GM23248 (cell line): Measurements from ENCODE around the gene KIF1B.

ENCODE experiments used
- EZH2 ChIP-seq: fragments of 200-600 bp; sonication (generic); IDR thresholded peaks from 2 replicates; pipeline ENCODE4 v1.6.1; 2018; ENCODE audit warnings: antibody characterized with exemption, mild to moderate bottlenecking; ENCODE audit not compliant: insufficient read depth, poor library complexity, severe bottlenecking
- EZH2phosphoT487 ChIP-seq: fragments of 200-600 bp; sonication (generic); IDR thresholded peaks from 2 replicates; pipeline ENCODE4 v1.6.1; 2018; ENCODE audit warnings: antibody characterized with exemption, moderate library complexity, mild to moderate bottlenecking, low read depth; ENCODE audit not compliant: insufficient read depth

GRCh38 chr1:10228528-10228927, 18.2 kb downstream of the KIF1B start:
- TF ChIP-seq EZH2 (no peak), EZH2phosphoT487 (no peak)
